ENCODE data around the gene GPX7. TPM values are rescaled to one million over a fixed set of nuclear protein-coding genes. Genes with fewer than 3 reads are reported as not detected.

Gene GPX7
- total RNA-seq, 1 experiment from 2014 or later, result 25.2 TPM

DNA sequence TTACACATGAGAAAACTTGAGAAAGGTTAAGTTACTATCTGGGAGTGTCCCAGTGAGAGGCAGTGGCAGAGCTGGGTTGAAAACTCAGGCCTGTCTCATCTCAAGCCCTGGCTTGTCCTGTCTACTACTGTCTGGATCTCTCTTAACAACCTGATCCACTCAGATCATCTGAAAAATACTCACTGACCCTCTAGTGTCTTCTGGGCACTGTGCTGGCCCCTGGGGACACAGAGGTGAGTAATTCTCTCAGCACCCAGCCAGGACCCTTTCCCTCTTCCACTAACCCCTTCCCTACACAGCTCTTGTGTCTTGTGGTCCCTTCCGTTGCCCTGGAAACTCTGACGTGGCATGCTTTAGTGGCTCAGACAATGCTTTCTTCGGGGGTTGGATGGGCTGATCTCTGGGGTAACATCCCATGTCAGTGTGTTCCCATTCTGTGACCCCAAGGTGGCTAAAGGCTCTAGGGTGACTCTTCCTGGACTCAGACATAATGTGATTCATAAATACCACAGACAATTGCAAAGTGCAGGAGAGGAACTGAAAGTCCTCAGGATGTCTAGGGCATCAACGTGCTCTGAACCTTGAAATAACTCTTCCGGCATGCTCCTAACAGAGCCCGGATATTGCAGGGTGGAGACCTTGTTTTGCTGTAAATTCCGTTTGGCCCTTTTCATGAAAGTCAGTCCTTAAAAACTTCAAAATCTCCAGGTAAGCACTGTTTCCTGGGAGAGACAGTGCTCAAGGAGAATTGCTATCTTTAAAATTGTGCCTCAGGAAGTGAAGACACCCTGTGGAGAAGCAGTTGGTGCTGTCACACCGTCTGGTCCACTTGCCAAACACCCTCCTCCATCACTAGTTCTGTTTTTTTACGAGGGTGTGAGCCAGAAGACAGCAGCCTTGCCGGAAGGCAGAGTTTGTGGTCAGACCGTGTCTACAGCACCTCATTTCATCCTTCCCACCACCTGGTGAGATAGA, 34.8 kb downstream of the GPX7 start:
- H3K4me3 ChIP-seq (ENCODE audit: low read depth, low read length, poor library complexity, severe bottlenecking), result no peak overlapping the region
- no peak for DNase-seq (ENCODE audit: low spot score)
- CTCF ChIA-PET, result no interaction called here
- peaks cover 21% of the 10 kb centered on the region for H3K27me3 ChIP-seq (replicated peaks; ENCODE audit: insufficient read depth, low read depth, low read length, poor library complexity)
- no peaks in the 10 kb centered on the region for H3K36me3 ChIP-seq (ENCODE audit: insufficient read depth, low read length, poor library complexity, severe bottlenecking)
- H3K4me1 ChIP-seq (ENCODE audit: insufficient read depth, low read length, poor library complexity, severe bottlenecking), result no peaks in the 10 kb centered on the region
- no peak overlapping the region for H3K27ac ChIP-seq (ENCODE audit: low read depth, low read length, poor library complexity, severe bottlenecking)
- POLR2A ChIA-PET (ENCODE audit: low non-redundant PET), result no interaction called here
- BruUV-seq (replicated peaks), result no TSS peak
- no peaks in the 10 kb centered on the region for H3K9me3 ChIP-seq (ENCODE audit: low read depth, low read length, poor library complexity, severe bottlenecking)
- intact Hi-C loops (cut with micrococcal nuclease; ENCODE audit: unreplicated experiment), result no loop called here
- TF ChIP-seq, protein P1, sequence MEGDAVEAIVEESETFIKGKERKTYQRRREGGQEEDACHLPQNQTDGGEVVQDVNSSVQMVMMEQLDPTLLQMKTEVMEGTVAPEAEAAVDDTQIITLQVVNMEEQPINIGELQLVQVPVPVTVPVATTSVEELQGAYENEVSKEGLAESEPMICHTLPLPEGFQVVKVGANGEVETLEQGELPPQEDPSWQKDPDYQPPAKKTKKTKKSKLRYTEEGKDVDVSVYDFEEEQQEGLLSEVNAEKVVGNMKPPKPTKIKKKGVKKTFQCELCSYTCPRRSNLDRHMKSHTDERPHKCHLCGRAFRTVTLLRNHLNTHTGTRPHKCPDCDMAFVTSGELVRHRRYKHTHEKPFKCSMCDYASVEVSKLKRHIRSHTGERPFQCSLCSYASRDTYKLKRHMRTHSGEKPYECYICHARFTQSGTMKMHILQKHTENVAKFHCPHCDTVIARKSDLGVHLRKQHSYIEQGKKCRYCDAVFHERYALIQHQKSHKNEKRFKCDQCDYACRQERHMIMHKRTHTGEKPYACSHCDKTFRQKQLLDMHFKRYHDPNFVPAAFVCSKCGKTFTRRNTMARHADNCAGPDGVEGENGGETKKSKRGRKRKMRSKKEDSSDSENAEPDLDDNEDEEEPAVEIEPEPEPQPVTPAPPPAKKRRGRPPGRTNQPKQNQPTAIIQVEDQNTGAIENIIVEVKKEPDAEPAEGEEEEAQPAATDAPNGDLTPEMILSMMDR (conservative IDR thresholded peaks at IDR 0.05; ENCODE audit: low read depth, low read length), result no peak
- no peak for TF ChIP-seq EZH2 (IDR thresholded peaks at IDR 0.05; ENCODE audit: borderline replicate concordance, low read depth, low read length, poor library complexity, severe bottlenecking)

DNA sequence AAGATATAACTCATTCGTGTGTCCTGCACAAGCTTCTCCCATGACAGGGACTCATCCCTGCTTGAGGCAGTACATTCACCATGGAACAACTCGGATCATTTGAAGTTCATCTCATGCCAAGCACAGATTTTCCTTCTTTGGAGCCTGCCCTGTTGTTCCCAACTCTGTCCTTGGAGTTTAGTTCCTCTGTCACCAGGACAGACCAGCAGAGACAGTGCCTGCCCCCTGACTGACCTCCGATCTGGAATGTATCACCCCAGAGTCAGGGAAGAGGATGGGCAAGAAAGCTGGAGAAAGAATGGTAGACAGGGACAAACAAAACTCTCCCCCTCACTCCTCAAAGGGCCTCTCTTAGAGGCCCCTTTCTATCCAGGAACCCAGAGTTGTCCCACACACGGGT, 35.8 kb downstream of the GPX7 start:
- no peak for TF ChIP-seq EZH2 (IDR thresholded peaks at IDR 0.05; ENCODE audit: borderline replicate concordance, low read depth, low read length, poor library complexity, severe bottlenecking)
- TF ChIP-seq, protein P1 (conservative IDR thresholded peaks at IDR 0.05; ENCODE audit: low read depth, low read length), result no peak
- POLR2A ChIA-PET (ENCODE audit: low non-redundant PET), result interaction anchor here (0.7 kb wide), 1 partner anchor 584 kb away, joined by 6 read pairs; no protein-coding TSS in a partner anchor
- Histone ChIP-seq H3K9me3 (ENCODE audit: low read depth, low read length, poor library complexity, severe bottlenecking) (no peaks in the 10 kb centered on the region), H3K27ac (ENCODE audit: low read depth, low read length, poor library complexity, severe bottlenecking) (no peak overlapping the region), H3K4me3 (ENCODE audit: low read depth, low read length, poor library complexity, severe bottlenecking) (no peak overlapping the region), H3K36me3 (ENCODE audit: insufficient read depth, low read length, poor library complexity, severe bottlenecking) (no peaks in the 10 kb centered on the region), H3K4me1 (ENCODE audit: insufficient read depth, low read length, poor library complexity, severe bottlenecking) (no peaks in the 10 kb centered on the region), H3K27me3 (replicated peaks; ENCODE audit: insufficient read depth, low read depth, low read length, poor library complexity) (peaks cover 15% of the 10 kb centered on the region)
- intact Hi-C loops (cut with micrococcal nuclease; ENCODE audit: unreplicated experiment), result no loop called here
- DNase-seq (ENCODE audit: low spot score), result no peak
- CTCF ChIA-PET, result no interaction called here
- no TSS peak for BruUV-seq (replicated peaks)

DNA sequence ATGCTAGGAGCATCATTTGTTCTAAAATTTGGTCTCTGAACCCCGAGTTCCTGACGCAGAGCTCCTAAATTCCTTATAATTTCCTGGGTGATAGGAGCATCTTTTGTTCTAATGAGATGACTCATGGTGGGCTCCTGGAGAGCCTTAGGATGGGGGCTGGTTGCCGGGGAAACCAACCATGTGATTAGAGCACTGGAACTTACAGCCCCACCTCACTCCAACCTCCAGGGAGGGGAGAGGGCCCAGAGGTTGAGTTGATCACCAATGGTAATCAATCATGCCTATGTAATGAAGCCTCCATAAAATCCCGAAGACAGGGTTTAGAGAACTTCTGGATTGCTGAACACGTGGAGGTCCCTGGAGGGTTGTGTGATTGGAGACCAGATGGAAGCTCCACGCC, 38.5 kb downstream of the GPX7 start:
- H3K27me3 ChIP-seq (replicated peaks; ENCODE audit: insufficient read depth, low read depth, low read length, poor library complexity), result no peaks in the 10 kb centered on the region
- TF ChIP-seq EZH2 (IDR thresholded peaks at IDR 0.05; ENCODE audit: borderline replicate concordance, low read depth, low read length, poor library complexity, severe bottlenecking), result no peak
- TF ChIP-seq, protein P1 (conservative IDR thresholded peaks at IDR 0.05; ENCODE audit: low read depth, low read length), result no peak
- intact Hi-C loops (cut with micrococcal nuclease; ENCODE audit: unreplicated experiment), result no loop called here
- no peaks in the 10 kb centered on the region for H3K9me3 ChIP-seq (ENCODE audit: low read depth, low read length, poor library complexity, severe bottlenecking)
- ChIA-PET CTCF (no interaction called here), POLR2A (ENCODE audit: low non-redundant PET) (interaction anchor here (0.6 kb wide), 1 partner anchor 175 kb away, joined by 7 read pairs; no protein-coding TSS in a partner anchor)
- no peaks in the 10 kb centered on the region for H3K4me1 ChIP-seq (ENCODE audit: insufficient read depth, low read length, poor library complexity, severe bottlenecking)
- H3K27ac ChIP-seq (ENCODE audit: low read depth, low read length, poor library complexity, severe bottlenecking), result no peak overlapping the region
- no peak overlapping the region for H3K4me3 ChIP-seq (ENCODE audit: low read depth, low read length, poor library complexity, severe bottlenecking)
- H3K36me3 ChIP-seq (ENCODE audit: insufficient read depth, low read length, poor library complexity, severe bottlenecking), result no peaks in the 10 kb centered on the region
- no TSS peak for BruUV-seq (replicated peaks)
- DNase-seq (ENCODE audit: low spot score), result no peak

All from A673 (cell line).